ENCODE data around the gene ANO10.

Gene ANO10

GRCh38 chr3:43378066-43378935 lies 243.5 kb downstream of the ANO10 start:
- in situ Hi-C loops (cut with MboI; ENCODE audit: low sequenced_read_pairs, unreplicated experiment): loop anchor here (10.0 to 25.0 kb wide), 2 partner anchors 214 to 416 kb away; no protein-coding TSS in a partner anchor
- TF ChIP-seq CTCF (IDR thresholded peaks at IDR 0.05; ENCODE audit: borderline replicate concordance, control extremely low read depth, extremely low read depth, insufficient read depth, missing control alignments): peak; percentile 46
- peak; percentile 78 for DNase-seq (ENCODE audit: low spot score)

DNA sequence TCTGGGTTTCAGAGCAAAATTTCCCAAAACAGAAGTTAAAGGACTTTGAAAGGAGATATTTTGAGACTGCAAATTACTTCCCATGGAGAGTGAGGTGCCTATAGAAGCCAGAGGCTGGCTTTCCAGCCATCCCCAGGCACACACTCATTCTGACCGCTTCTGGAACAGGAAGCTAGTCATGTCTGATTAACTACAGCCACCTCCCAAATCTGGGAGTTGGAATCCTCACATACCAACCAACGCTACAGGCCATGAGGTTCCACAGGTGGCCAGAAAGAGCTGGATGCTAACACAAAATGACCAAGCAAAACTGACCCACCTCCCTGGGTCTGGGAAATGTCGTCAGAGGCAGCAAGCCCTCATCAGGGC lies 248.3 kb downstream of the ANO10 start:
- no peak for DNase-seq (ENCODE audit: low spot score)
- in situ Hi-C loops (cut with MboI; ENCODE audit: low sequenced_read_pairs, unreplicated experiment): loop anchor here (10.0 kb wide), 1 partner anchor 209 kb away; no protein-coding TSS in a partner anchor
- TF ChIP-seq CTCF (IDR thresholded peaks at IDR 0.05; ENCODE audit: borderline replicate concordance, control extremely low read depth, extremely low read depth, insufficient read depth, missing control alignments): no peak

GRCh38 chr3:43372809-43373559 lies 248.8 kb downstream of the ANO10 start:
- no peak for DNase-seq (ENCODE audit: low spot score)
- no peak for TF ChIP-seq CTCF (IDR thresholded peaks at IDR 0.05; ENCODE audit: borderline replicate concordance, control extremely low read depth, extremely low read depth, insufficient read depth, missing control alignments)
- in situ Hi-C loops (cut with MboI; ENCODE audit: low sequenced_read_pairs, unreplicated experiment): loop anchor here (10.0 kb wide), 1 partner anchor 208 kb away; no protein-coding TSS in a partner anchor

- in situ Hi-C loops (cut with MboI; ENCODE audit: low sequenced_read_pairs, unreplicated experiment): loop anchor here (10.0 kb wide), 1 partner anchor 207 kb away; no protein-coding TSS in a partner anchor
- DNase-seq (ENCODE audit: low spot score): no peak
- no peak for TF ChIP-seq CTCF (IDR thresholded peaks at IDR 0.05; ENCODE audit: borderline replicate concordance, control extremely low read depth, extremely low read depth, insufficient read depth, missing control alignments)
Measured at GRCh38 chr3:43372007-43372740, 249.6 kb downstream of the ANO10 start.

DNA sequence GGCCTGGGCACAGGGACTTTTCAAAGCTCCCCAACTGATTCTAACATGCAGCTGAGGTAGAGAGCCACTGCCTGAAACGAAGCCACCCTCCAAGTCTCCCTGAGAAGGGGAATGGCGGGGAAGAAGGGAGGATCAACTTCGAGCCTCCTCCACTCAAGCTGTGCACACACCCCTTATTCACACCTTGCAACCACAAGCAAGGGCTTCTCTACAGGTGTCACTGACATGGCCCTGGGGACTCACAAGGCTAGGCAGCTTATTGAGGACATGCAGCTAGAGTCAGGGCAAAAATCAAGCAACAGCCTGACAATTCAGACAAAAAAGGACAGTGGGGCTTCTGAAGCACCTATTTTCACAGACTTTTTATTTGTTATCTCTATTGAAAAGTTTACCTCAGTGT lies 250.3 kb downstream of the ANO10 start:
- in situ Hi-C loops (cut with MboI; ENCODE audit: low sequenced_read_pairs, unreplicated experiment): loop anchor here (10.0 kb wide), 1 partner anchor 207 kb away; no protein-coding TSS in a partner anchor
- TF ChIP-seq CTCF (IDR thresholded peaks at IDR 0.05; ENCODE audit: borderline replicate concordance, control extremely low read depth, extremely low read depth, insufficient read depth, missing control alignments): no peak
- no peak for DNase-seq (ENCODE audit: low spot score)
